Right kidney (tissue), 9 donors: ENCODE results near the gene C19orf85.
A peak's percentile ranks its signal among the peaks of the same experiment; 100 is the strongest.
"Not testable (repeated sequence)": the region's sequence is repeated elsewhere in the genome, so short reads cannot be mapped to it uniquely, and the experiment has no call there.

Source experiments
- DNase-seq: peaks from one replicate; pipeline ENCODE4 v3.0.0-alpha.2; 2016
- long read RNA-seq, 8 donors: transcript quantifications; one replicate each; lab custom pipeline, GENCODE V29; 2026

The C19orf85 gene
- long read RNA-seq, donor 1 = 0 reads
- long read RNA-seq, donor 2 = 0 reads
- long read RNA-seq, donor 3 = 0 reads
- long read RNA-seq, donor 4 = 0 reads
- long read RNA-seq, donor 5 = 0 reads
- long read RNA-seq, donor 6 = 0 reads
- long read RNA-seq, donor 7 = 0 reads
- long read RNA-seq, donor 8 = 0 reads

- no peak for DNase-seq
Measured at GRCh38 chr19:55464662-55465054, at the start of gene C19orf85. C19orf85 (minus strand) TSS chr19:55464751; CDS start chr19:55464554, 197 bp downstream.

GRCh38 chr19:55508120-55508519, 43.6 kb upstream of the C19orf85 start:
- no peak for DNase-seq

GRCh38 chr19:55504981-55505380, 40.4 kb upstream of the C19orf85 start:
- no peak for DNase-seq

GRCh38 chr19:55504252-55504603, 39.7 kb upstream of the C19orf85 start:
- no peak for DNase-seq

- DNase-seq = peak; percentile 90
Measured at GRCh38 chr19:55503502-55504251, 39.1 kb upstream of the C19orf85 start.

- no peak for DNase-seq
Measured at GRCh38 chr19:55503157-55503501, 38.6 kb upstream of the C19orf85 start.

GRCh38 chr19:55502197-55502952, 37.8 kb upstream of the C19orf85 start:
- DNase-seq = no peak

- no peak for DNase-seq
Measured at GRCh38 chr19:55500368-55500952, 35.9 kb upstream of the C19orf85 start.

GRCh38 chr19:55498246-55498840, 33.8 kb upstream of the C19orf85 start:
- no peak for DNase-seq

- DNase-seq = no peak
Measured at GRCh38 chr19:55497763-55498162, 33.2 kb upstream of the C19orf85 start.

GRCh38 chr19:55496820-55497219, 32.3 kb upstream of the C19orf85 start:
- not testable (repeated sequence) for DNase-seq

GRCh38 chr19:55495646-55496349, 31.2 kb upstream of the C19orf85 start:
- DNase-seq = no peak

- peak; percentile 61 for DNase-seq
Measured at GRCh38 chr19:55494172-55494761, 29.7 kb upstream of the C19orf85 start.

GRCh38 chr19:55493645-55494171, 29.2 kb upstream of the C19orf85 start:
- no peak for DNase-seq

GRCh38 chr19:55493052-55493644, 28.6 kb upstream of the C19orf85 start:
- DNase-seq = peak; percentile 36

GRCh38 chr19:55492362-55492944, 27.9 kb upstream of the C19orf85 start:
- no peak for DNase-seq

GRCh38 chr19:55491546-55492360, 27.2 kb upstream of the C19orf85 start:
- no peak for DNase-seq

GRCh38 chr19:55490478-55491432, 26.2 kb upstream of the C19orf85 start:
- DNase-seq = peak; percentile 27
